ENCODE results near the gene INTS1.

Gene INTS1

GRCh38 chr7:1536455-1536742 is 32.2 kb upstream of the INTS1 start:
- no peak overlapping the region for H3K27ac Mint-ChIP-seq

GRCh38 chr7:1535701-1536454 is 31.7 kb upstream of the INTS1 start:
- DNase-seq: no peak
- peaks cover 30% of the 10 kb centered on the region for H3K4me1 Mint-ChIP-seq
- no peak overlapping the region for H3K27ac Mint-ChIP-seq
- ATAC-seq: no peak
- H3K36me3 Mint-ChIP-seq (ENCODE audit: low read depth): peaks cover 1% of the 10 kb centered on the region
- no peaks in the 10 kb centered on the region for H3K9me3 Mint-ChIP-seq
- H3K4me3 Mint-ChIP-seq: no peak overlapping the region
- no peaks in the 10 kb centered on the region for H3K27me3 Mint-ChIP-seq

More at GRCh38 chr7:1536455-1536742, 32.2 kb upstream of the INTS1 start:
- Mint-ChIP-seq H3K4me1 (peaks cover 30% of the 10 kb centered on the region), H3K27me3 (no peaks in the 10 kb centered on the region), H3K36me3 (ENCODE audit: low read depth) (peaks cover 1% of the 10 kb centered on the region), H3K4me3 (no peak overlapping the region), H3K9me3 (no peaks in the 10 kb centered on the region)
- ATAC-seq (no peak), DNase-seq (no peak)

- H3K4me1 Mint-ChIP-seq: peaks cover 33% of the 10 kb centered on the region
- H3K27ac Mint-ChIP-seq: no peak overlapping the region
- no peak for DNase-seq
- no peaks in the 10 kb centered on the region for H3K27me3 Mint-ChIP-seq
- no peaks in the 10 kb centered on the region for H3K9me3 Mint-ChIP-seq
- H3K36me3 Mint-ChIP-seq (ENCODE audit: low read depth): peaks cover 1% of the 10 kb centered on the region
- no peak overlapping the region for H3K4me3 Mint-ChIP-seq
- ATAC-seq: no peak
Measured at GRCh38 chr7:1535100-1535458, 30.9 kb upstream of the INTS1 start.

DNA sequence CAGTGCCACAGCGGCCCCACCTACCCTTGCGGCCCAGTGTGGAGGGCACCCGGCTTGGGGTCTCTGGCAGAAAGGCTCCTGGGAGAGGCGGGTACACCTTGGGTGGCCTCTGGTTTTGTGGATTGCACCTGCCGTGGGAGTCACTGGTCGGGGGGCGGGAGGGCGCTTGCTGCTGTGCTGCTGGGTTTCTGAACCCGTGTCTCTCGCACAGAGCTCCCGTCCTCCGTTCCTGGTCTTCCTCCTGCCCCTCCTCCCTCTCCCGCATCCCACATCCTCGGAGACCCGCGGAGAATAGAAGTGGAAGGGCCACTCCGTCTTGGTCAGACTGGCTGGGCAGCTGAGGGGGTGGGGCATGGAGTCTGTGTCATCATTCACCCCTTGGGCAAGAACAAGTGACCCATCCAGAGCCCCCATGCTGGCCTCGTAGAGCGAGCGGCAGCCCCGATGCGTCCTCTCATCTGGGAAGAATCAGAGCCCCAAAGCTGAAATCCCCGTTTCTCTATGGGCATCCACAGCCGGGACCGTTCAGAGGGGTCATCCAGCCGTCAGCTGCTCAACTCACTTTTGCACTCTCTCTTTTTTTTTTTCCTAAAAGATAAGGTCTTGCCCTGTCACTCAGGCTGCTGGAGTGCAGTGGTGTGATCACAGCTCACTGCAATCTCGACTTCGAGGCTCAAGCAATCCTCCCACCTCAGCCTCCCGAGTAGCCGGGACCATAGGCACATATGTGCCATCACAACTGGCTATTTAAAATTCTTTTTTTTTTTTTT is 30.3 kb upstream of the INTS1 start:
- no peak for ATAC-seq
- no peak overlapping the region for H3K4me3 Mint-ChIP-seq
- no peak for DNase-seq
- no peaks in the 10 kb centered on the region for H3K27me3 Mint-ChIP-seq
- H3K27ac Mint-ChIP-seq: no peak overlapping the region
- peaks cover 1% of the 10 kb centered on the region for H3K36me3 Mint-ChIP-seq (ENCODE audit: low read depth)
- H3K4me1 Mint-ChIP-seq: peaks cover 34% of the 10 kb centered on the region
- H3K9me3 Mint-ChIP-seq: no peaks in the 10 kb centered on the region

- ATAC-seq (peak; percentile 54), DNase-seq (peak; percentile 51)
- Mint-ChIP-seq H3K9me3 (no peaks in the 10 kb centered on the region), H3K4me3 (peak overlapping the region; percentile 87), H3K36me3 (ENCODE audit: low read depth) (peaks cover 1% of the 10 kb centered on the region), H3K27me3 (no peaks in the 10 kb centered on the region), H3K4me1 (peaks cover 34% of the 10 kb centered on the region), H3K27ac (peak overlapping the region; percentile 94)
Measured at GRCh38 chr7:1533547-1534329, 29.5 kb upstream of the INTS1 start.

DNA sequence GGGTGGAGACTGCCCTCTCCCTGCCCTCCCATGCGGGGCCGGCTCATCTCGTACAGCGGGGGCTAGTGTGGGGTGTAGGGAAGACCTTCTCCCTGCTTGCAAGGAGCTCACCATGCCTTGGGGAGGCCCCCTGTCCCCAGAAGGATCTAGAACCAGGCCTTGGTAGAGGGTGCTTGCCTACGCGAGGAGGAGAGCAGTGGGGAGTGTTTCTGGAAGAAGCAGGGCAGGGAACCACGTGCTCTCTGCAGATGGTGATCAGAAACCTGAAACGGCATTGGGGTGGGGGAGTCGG is 29.0 kb upstream of the INTS1 start:
- peak overlapping the region; percentile 87 for H3K4me3 Mint-ChIP-seq
- no peak for DNase-seq
- peaks cover 34% of the 10 kb centered on the region for H3K4me1 Mint-ChIP-seq
- no peaks in the 10 kb centered on the region for H3K27me3 Mint-ChIP-seq
- H3K27ac Mint-ChIP-seq: peak overlapping the region; percentile 94
- peak; percentile 1 for ATAC-seq
- no peaks in the 10 kb centered on the region for H3K9me3 Mint-ChIP-seq
- peaks cover 1% of the 10 kb centered on the region for H3K36me3 Mint-ChIP-seq (ENCODE audit: low read depth)

DNA sequence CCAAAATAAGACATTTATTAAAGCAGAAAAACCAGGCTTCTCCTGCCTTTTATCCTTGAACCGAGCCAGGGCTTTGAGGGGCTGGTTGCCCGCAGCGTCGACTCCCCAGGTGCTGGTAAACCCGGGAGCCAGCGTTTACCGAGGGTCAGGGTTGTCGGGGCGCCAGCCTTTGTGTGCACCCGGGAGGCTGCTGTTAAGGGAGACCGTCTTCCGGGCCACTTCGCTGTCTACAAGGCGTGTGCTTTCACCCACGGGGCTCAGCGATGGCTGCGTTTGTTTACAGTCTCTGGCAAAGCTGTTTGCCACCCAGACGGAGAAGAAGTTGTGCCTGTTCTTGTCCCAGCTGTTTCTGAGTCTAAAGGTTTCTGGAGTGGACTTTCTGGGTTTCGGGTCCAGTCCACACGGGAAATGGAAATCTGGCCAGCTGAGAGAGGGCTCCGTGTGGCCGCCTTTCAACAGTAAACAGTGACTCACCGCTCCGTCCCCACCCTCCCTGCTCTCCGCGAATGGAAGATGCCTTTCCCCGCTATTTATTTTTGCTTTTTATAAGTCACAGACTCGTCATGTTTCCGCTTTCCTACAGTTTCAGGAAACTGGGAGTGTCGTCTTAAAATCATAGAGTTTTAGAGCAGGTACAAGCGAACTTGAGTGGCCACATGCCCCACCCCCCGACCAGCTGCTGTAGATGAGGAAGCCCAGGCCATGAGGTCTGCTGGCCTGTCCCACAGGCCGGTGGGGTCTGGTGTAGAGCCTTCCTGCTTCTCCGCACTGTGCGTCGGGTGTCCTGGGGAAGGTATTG is 28.5 kb upstream of the INTS1 start:
- peak overlapping the region; percentile 87 for H3K4me3 Mint-ChIP-seq
- no peaks in the 10 kb centered on the region for H3K9me3 Mint-ChIP-seq
- ATAC-seq: peak; percentile 62
- H3K27me3 Mint-ChIP-seq: no peaks in the 10 kb centered on the region
- peak; percentile 62 for DNase-seq
- H3K27ac Mint-ChIP-seq: peak overlapping the region; percentile 94
- no peaks in the 10 kb centered on the region for H3K36me3 Mint-ChIP-seq (ENCODE audit: low read depth)
- H3K4me1 Mint-ChIP-seq: peaks cover 32% of the 10 kb centered on the region

GRCh38 chr7:1531979-1532455 is 27.8 kb upstream of the INTS1 start:
- ATAC-seq: no peak
- H3K9me3 Mint-ChIP-seq: no peaks in the 10 kb centered on the region
- H3K4me1 Mint-ChIP-seq: peaks cover 32% of the 10 kb centered on the region
- DNase-seq: no peak
- no peaks in the 10 kb centered on the region for H3K27me3 Mint-ChIP-seq
- H3K36me3 Mint-ChIP-seq (ENCODE audit: low read depth): no peaks in the 10 kb centered on the region
- H3K4me3 Mint-ChIP-seq: peak overlapping the region; percentile 87
- H3K27ac Mint-ChIP-seq: peak overlapping the region; percentile 94

DNA sequence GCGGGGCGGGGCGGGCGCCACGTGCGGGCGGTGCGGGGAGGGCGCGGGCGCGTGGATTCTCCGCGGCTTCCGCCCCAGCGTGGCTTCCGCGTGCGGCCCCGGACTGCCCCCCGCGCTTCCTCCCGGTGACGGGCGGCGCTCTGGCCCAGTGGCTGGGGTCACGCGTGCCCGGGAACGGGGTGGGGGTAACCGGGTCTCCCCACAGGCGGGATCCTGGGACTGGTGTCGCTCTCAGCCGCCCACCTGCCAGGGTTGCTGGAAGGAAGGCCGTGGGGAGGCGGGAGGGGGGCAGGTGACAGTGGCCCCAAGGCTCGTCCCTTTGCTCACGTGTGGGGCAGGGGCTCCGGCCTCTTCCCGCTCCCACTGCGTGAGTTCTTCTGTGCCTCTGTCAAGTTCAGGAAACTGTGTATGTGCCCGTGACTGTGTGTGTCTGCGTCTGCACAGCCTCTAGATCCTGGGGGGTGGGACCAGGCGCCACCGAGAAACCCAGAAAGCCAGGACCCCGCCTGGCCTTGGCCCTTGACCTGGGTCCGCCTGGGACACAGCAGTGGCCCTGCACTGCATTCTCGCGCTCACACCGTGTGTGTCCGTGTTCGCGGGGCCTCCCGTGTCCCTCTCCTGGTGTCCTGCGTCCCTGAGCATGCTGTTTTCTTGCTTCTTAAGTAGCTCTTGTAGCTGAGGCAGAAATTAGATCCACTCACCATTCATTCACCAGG is 27.2 kb upstream of the INTS1 start:
- H3K4me1 Mint-ChIP-seq: peaks cover 30% of the 10 kb centered on the region
- ATAC-seq: no peak
- peak overlapping the region; percentile 94 for H3K27ac Mint-ChIP-seq
- H3K4me3 Mint-ChIP-seq: peak overlapping the region; percentile 87
- no peaks in the 10 kb centered on the region for H3K27me3 Mint-ChIP-seq
- H3K9me3 Mint-ChIP-seq: no peaks in the 10 kb centered on the region
- H3K36me3 Mint-ChIP-seq (ENCODE audit: low read depth): no peaks in the 10 kb centered on the region
- peak; percentile 37 for DNase-seq

DNA sequence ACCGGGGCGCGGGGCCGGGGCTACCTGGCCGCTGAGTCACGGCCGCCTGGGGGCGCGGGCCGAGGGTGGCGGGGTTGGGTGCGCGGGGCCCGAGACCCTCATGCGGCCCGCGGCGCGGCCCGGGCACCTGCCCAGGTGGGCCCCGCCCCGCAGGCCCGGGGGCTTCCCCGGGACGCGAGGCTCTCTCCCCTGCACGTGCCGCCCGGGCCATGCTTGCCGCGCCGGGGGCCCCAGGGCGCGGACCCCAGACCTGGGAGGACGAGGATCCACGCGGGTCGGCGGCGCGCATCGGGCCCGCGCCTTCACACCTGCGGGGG is 26.7 kb upstream of the INTS1 start:
- DNase-seq: no peak
- H3K27me3 Mint-ChIP-seq: peaks cover under 1% of the 10 kb centered on the region
- no peaks in the 10 kb centered on the region for H3K36me3 Mint-ChIP-seq (ENCODE audit: low read depth)
- ATAC-seq: no peak
- H3K9me3 Mint-ChIP-seq: no peaks in the 10 kb centered on the region
- peaks cover 28% of the 10 kb centered on the region for H3K4me1 Mint-ChIP-seq
- no peak overlapping the region for H3K27ac Mint-ChIP-seq
- H3K4me3 Mint-ChIP-seq: no peak overlapping the region

- ATAC-seq: no peak
- peak overlapping the region; percentile 71 for H3K27ac Mint-ChIP-seq
- H3K4me3 Mint-ChIP-seq: peak overlapping the region; percentile 67
Measured at GRCh38 chr7:1529383-1530116, 25.4 kb upstream of the INTS1 start.

GRCh38 chr7:1526271-1526754 is 22.1 kb upstream of the INTS1 start:
- Mint-ChIP-seq H3K27ac (no peak overlapping the region), H3K9me3 (no peaks in the 10 kb centered on the region), H3K4me1 (peaks cover 6% of the 10 kb centered on the region), H3K36me3 (ENCODE audit: low read depth) (no peaks in the 10 kb centered on the region), H3K4me3 (no peak overlapping the region), H3K27me3 (peaks cover 2% of the 10 kb centered on the region)
- DNase-seq: no peak
- no peak for ATAC-seq

More at GRCh38 chr7:1529383-1530116, 25.4 kb upstream of the INTS1 start:
- Mint-ChIP-seq H3K9me3 (no peaks in the 10 kb centered on the region), H3K27me3 (peaks cover 2% of the 10 kb centered on the region), H3K36me3 (ENCODE audit: low read depth) (no peaks in the 10 kb centered on the region), H3K4me1 (peaks cover 26% of the 10 kb centered on the region)
- DNase-seq: no peak

DNA sequence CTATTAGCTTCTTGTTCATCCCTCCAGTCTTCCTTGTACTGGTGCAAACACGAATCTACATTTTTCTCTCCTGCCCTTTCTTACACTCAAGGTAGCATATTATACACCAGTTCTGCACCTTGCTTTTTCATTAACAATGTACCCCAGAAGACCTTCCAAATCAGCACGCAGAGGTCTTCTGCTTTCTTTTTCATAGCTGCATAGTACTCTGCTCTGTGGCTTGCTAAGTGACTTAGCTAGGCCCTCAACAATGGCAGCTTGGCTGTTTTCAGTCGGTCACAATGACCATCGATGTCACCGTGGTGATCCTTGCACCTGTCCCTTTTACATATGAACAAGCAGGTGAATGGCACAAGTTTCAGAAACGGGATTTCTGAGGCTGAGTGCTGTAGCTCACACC is 21.2 kb upstream of the INTS1 start:
- H3K27ac Mint-ChIP-seq: no peak overlapping the region

More for the DNA sequence above, 21.2 kb upstream of the INTS1 start:
- H3K9me3 Mint-ChIP-seq: no peaks in the 10 kb centered on the region
- peaks cover 2% of the 10 kb centered on the region for H3K27me3 Mint-ChIP-seq
- no peak for ATAC-seq
- peaks cover 7% of the 10 kb centered on the region for H3K4me1 Mint-ChIP-seq
- DNase-seq: no peak
- peaks cover 2% of the 10 kb centered on the region for H3K36me3 Mint-ChIP-seq (ENCODE audit: low read depth)
- no peak overlapping the region for H3K4me3 Mint-ChIP-seq

All from activated naive CD8-positive, alpha-beta T cell treated with anti-CD3 and anti-CD28 coated beads, Interleukin-2, amount 50 U/mL, for 24 hours (primary cell).